Activated CD4-positive, alpha-beta T cell treated with anti-CD3 and anti-CD28 coated beads, Interleukin-2, amount 50 U/mL, for 1 hour (primary cell): ENCODE data around the gene SBSN.

ENCODE experiments used
- DNase-seq: peaks from one replicate; pipeline ENCODE4 v3.0.0-alpha.2; 2020

SBSN gene

DNA sequence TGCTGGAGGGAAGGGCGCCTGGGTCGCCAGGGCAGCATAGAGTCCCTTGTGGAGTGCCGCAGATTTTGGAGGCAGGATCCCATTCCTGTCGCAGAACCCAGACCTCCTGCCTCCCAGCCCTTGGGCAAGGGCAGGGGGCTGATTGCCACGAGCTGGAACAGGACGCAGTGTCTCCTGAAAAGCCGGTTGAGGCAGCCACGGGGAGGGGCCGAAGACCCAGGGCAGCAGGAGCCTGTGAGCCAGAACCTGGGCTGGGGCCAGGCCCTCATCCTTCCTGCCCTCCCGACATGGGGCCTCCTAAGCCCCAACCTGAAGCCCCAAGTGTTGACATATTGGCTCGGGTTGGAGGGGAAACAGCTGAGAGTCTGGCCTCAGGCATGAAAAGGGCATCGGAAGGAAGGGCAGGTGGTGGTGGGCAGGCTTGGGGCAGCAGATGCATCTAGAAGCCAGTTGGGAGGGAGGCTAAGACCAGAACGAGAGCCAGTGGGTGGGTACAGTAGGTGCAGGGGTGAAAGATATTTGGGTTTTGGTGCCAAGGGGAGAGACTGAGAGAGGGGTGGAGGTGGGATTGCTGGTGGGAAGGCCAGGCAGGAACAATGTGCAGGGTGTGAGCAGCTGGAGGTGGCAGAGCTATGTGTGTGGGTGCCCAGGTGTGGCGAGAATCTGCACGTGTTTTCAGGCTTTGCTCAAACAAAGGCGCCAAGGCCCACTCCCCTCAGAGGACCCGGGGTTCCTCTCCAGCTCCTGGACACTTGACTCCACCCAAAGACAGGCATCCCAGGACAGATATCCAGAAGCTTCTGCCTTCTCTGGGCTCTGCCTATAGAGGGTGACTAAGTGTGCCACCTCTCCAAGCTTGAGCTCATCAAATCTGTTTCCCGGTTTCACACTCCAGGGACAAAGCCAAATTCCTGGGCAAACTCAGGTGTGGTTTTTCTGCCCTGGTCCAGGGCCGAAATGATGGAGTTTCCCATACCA lies 1.4 kb upstream of the SBSN start:
- no peak for DNase-seq

DNA sequence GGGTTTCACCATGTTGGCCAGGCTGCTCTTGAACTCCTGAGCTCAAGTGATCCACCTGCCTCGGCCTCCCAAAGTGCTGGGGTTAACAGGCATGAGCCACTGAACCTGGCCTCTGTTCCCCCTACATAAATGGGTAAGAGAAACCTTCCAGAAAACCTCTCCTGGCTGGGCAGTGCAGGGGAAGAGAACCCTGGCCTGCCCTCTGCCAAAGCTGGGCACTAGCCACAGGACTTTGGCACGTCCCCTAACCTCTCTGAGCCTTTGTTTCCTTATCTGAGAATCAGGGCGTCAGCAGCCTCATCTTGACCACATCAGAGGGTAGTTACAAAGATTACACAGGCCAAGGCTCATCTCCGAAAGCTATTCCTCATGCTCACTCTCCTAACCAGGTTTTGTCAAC lies 2.2 kb downstream of the SBSN start:
- no peak for DNase-seq

DNA sequence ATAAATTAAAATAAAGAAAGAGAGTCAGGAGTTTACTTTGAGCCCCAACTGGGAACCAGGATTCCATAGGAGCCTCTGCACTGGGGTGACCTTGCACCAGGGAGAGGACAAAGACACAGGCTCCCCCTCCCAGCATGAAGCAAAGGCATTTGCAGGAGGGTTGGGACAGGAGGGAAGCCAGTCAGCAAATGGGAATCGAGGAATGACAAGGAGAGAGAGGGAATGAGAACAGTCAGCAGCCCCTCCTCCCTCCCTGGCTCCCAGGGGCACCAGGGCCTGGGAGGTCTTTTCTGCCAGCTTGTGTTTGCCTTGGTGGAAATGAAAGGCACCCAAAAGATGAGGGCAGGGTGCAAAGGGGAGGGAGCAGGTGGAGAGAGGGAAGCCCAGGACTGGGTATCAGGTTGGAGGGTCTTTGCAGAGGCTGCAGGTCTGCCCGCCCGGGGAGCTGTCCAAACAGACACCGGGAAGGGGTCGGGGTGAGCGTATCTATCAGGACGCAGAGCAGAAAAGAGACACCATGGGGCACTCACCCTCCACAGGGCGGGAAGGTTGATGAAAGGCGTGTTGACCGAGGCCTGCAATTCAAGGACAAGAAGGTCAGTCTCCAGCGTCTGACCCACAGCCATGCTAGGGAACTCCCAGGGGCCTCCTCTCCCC lies 3.8 kb downstream of the SBSN start:
- DNase-seq: no peak

DNA sequence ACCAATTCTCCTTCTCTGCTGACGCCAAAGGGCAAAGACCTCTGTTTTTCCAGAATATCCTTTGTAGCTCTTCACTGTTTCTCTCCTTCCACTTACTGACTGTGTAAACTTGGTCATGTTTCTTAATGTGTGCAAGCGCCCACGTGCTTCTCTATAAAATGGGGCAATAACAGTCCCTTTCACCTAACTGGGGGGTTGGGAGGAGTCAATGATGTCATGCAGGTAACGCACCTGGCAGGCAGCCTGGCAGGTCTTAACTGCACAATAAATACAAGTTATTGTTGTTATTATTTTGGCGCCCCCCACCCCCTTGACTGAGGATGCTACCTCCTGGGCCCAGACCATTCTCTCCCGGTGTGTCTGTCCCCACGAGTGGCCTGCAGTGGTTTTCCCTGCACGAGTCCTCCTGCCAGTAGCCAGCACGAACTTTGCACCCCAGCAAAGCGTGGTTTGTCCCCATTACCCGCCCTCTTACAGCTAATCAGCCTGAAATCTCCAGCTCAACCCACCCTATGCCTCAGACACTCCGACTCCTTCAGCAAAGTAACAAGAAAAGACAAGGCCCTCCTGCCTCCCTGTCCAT lies 5.3 kb downstream of the SBSN start:
- DNase-seq: no peak

DNA sequence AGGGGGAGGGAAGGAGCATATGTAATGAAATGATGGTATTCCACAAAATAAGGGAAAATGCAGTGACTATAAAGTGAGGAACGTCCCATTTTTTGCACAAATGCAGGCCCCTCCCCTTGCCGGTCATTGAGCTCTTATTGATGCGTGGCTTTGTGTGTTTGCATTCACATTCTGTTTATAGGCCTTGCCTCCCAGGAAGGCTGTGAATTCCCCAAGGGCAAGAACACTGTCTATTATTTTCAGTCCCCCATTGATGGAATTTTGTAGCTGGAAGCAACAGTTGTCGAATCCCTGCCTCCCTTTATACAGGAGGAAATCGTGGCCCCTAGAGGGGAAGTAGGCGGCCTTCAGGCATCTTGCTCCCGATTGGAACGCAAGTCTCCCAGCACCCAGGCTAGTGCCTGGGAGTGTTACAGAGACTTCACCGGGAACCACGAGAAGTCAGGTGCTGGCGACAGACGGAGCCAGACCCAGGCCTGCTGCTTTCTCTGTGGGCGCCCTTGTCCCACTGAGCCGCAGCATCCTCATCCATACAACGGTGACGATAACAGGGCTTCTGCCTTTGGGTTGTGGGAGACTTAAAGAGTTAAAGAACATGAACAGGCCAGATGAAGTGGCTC lies 6.9 kb downstream of the SBSN start:
- no peak for DNase-seq

DNA sequence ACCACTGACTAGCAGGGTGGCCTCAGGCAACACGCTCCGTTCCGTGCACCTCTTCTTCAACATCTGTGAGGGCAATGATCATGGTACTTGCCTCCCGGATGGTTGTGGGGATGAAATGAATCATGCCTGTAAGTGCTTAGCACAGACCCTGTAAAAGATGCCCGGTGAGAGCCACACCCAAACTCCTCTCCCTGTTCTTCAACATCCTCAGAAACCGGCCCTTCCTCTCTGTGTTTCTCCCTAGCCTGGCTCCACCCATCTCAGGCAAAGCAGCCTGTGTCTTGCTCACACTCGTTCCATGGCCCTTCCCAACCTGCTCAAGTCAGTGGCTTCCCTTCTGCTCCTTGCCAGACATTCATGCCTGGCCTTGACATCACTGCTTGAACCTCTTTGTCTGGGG lies 8.8 kb downstream of the SBSN start:
- DNase-seq: no peak

DNA sequence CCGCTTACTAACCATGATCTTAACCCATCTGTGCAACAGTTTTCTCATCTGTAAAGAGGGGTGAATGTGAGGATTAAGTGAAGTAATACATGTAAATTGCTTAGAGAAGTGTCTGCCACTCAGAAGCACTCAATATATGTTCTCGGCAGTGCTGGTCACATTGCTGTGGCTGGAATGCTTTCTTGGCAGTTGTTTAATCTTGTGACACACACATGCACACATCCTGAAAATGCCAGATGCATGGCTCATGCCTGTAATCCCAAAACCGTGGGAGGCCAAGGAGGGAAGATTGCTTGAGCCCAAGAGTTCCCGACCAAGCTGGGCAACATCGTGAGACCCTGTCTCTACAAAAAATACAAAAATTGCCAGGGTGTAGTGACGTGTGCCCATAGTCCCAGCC lies 9.8 kb downstream of the SBSN start:
- DNase-seq: no peak

DNA sequence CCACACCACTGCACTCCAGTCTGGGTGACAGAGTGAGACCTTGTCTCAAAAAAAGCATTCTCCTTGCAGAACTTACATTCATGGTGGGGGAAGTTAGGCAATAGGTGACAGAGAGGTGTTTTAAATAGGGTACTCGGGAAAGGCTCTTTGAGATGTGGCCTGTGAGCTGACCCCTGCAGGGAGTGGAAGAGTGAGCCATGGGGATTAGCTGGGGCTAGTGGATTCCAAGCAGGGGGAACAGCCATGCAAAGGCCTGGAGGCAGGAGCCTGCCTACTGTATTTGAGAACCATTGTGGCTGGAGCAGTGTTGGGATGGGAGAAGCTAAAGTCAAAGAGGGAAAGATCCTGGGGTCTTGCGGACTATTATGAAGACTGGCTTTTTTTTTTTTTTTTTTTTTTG lies 10.8 kb downstream of the SBSN start:
- no peak for DNase-seq

DNA sequence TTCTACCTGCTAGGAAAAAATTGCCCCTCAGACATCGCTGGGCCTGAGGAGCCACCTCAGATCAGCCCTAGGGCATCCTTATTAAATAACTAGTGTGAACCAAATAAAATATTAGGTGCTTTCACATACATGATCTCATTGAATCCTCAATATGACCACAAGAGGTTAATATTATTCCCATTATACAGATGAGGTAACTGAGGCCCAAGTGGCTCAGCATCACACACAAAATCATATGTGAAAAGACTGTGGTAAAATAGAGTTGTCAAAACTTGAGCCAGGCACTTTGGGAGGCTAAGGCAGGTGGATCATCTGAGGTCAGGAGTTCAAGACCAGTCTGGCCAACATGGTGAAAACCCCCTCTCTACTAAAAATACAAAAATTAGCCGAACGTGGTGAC lies 11.8 kb downstream of the SBSN start:
- DNase-seq: no peak

DNA sequence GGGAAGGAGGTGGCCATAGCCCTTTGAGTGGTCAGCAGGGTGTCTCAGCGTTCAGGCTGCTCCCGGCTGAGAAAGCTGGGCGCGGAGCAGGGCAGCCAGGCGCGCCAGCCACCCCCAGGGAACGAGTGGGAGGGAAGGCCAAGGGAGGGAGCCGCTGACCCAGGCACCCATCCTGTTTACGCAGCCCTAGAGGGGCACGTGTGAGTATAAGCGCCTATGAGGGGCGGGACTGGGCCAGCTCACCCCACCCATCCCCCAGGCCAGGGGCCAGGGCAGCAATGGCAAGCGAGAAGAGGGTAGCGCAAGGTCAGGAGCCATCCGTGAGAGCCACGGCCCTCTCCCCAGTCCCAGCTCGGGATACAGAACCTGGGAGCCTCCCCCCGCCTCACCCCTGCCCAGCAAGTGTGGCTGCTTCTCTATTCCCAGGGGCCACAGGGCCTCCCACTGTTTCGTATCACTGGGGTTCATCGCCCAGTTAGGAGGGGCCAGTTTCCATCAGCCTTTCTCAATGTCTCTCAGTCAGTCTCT lies 13.8 kb downstream of the SBSN start:
- DNase-seq: no peak

DNA sequence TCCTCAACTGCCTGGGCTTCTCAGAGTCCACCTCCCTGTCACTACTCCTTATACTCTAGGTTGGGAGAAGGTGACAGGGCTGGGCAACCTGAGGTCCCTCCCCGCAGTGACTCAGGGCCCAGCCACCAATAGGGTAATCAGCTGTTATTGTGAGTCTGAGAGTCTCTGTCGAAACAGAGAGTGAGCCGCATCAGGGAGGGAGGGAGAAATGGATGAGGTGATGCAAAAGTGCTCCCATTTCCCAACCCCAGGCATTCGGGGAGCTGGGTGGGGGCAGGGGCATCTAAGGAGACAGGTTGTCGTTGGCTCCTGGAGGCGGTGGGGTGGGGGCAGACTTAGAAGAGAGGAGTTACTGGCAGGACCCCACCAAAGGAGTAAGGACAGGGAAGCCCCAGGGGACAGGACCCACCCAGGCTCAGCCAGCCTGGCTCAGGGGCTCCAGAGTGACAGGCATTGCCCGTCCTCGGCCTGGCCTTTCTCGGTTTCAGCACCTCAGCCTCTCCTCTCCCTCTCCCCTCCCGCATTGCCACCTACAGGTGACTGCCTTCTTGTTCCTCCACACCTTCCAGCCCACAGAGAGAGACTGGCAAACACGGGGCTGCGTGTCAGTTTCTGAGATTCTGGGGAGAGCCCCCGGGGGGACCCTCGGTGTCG lies 14.4 kb downstream of the SBSN start, which contains the start of gene DMKN:
Gene DMKN (minus strand): TSS at position 22 of the 654 bp plus-strand sequence. CDS start 174 bp downstream, outside the sequence.
- no peak for DNase-seq

DNA sequence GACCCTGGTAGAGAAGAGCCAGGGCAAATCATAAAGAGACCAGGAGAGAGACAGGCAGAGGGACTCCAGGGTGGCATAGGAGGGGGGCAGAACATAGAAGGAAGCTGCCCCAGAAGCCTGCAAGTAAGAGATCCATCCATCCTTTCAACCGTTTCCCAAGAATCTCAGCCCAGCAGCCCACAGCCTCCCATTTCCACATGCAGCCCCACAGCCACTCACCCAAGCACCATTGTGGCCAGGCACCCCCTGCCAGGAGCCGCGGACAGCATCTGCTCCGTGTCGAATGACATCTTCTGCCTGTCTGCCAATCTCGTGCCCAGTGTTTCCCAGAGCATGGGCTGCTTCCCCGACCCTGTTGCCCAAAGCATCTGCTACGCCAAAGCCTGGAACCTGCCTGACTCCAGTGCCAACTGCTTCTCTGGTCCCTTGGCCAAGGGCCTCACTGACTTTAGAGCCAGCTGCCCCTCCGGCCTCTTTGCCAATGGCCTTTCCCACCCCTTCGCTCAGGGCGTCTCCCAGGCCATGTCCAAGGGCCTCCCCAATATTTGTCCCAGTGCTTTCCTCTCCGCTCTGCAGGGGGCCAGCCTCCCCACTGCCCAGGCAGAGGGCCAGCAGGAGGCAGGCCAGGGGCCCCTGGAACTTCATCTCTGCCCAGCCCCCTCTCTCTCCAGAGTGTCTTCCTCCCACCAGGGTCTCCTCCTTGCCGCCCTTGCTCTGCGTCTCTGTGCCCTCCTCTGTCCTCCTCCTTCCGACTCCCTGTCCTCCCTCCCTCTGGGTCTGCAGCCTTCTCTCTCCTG lies 15.1 kb downstream of the SBSN start:
- DNase-seq: no peak

DNA sequence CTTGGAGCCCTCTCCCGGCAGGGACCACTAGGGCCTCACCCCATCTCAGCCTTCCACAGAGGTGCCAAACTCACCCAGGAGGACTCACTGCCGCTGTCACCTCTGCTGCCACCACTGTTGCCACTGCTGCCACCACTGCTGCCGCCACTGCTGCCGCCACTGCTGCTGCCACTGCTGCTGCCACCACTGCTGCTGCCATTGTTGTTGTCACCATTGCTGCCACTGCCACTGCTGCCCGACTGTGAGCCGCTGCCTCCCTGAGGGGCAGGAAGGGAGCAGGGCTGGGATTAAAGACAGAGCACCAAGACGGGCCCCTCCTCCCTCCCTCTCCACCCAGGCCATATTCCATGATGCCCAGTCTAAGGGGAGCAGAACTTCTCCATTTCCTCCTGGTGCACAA lies 16.8 kb downstream of the SBSN start:
- no peak for DNase-seq

DNA sequence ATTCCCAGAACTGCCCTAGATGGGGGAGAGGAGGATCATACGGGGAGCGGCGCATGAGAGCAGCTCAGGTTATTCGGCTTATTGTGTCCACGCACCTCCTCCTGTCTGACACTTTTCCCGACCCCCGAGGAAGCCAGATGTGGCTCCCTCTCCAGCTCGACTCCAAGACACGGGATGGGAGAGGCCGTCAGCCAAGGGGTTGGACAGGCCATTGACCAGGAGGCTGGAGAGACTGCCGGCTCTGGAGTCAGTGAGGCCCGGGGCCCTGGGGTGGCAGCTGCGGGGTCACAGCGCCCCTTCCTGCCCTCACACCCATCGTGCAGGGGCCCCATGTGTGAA lies 17.5 kb downstream of the SBSN start:
- no peak for DNase-seq

DNA sequence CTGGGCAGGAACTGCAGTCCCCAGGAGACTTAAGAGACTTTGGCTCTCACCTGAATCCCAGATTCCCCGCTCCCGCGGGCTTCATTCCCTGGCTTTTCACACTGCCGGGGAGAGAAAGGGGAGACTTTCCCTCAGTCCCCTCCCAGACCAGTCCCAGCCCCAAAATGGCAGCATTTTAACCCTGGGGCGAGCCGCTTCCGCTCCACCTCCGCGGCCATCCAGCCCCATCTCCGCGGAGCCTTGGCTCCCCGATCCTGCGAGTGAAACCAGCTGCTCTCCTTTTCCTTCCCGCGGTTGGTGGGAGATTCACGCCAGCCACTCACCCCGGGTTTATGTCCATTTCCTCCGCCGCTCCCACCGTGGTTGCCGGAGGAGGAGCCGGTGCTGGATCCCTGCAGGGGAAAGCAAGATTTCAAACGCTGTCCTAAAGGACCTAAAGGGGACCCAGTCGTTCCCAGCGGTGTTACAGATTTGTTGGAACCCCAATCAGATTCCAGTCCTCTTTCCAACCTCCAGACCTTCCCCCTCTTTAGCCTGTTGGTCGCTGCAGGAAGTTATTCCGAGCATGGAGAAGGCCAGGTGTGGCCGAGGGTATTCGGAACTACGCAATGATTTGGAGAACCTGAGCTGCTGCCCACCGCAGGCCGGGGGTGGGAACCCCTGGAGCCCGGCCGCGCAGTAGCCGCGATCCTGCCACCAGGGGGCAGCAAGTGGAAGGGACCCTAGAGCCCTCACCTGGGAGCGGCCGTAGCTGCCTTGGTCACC lies 18.1 kb downstream of the SBSN start:
- peak; percentile 70 for DNase-seq

DNA sequence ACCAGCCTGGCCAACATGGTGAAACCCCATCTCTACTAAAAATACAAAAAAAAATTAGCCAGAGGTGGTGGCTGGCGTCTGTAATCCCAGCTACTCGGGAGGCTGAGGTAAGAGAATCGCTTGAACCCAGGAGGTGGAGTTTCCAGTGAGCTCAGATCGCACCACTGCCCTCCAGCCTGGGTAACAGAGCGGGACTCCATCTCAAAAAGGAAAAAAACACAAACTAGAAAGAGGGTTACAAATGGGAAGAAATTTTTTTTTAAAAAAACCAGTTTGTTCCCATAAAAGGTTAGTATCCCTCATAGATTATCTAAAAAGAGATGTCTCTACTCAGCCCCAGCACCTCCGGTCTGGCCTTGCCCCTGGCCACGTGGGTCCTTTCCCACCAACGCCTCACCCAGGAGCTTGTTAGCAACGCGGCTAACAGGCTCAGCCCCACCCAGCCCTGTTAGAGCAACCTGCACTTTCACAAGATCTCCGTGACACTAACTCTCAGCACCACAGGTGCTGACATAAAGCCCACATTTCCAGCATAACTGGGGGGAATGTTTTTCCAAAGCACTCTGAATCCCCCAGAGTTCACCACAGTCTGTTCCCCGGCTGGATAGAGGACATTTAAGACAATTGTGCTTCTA lies 19.0 kb downstream of the SBSN start:
- DNase-seq: peak; percentile 17

DNA sequence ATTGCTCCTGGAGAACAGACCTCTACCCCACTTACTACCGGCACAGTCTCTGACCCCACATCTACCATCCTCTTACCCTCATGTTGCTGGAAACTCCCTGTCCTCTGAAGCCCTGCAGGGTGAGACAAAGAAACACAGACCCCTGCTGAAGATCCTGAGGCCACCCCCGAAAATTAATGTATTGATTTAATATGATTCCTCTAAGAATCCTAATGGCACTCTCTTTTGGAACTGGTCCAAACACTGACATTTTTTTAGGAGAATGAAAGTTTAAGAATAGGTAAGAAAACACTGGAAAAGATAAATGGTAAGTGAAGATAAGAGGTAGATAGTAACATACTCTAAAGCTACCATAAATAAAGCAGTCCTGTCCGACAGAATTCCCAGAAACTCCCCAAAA lies 20.0 kb downstream of the SBSN start:
- no peak for DNase-seq

DNA sequence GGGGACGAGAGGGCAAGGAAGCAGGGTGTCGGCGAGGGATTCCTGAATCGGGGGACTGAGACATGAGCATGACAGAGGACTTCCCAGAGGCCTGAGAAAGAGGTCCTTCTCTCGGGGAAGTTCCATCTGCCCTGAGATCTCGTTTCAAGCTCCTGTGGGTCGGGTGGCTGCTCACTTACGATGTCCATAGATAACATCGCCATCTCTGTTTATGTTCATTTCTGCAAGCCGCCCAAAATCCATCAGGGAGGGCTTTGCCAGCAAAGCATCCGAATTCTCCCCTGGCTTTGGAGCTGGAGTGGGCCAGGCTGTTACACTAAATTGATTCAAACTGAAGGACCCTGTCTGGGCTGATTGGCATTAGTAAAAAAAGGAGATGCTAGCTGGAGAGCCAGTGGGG lies 20.6 kb downstream of the SBSN start:
- DNase-seq: no peak

DNA sequence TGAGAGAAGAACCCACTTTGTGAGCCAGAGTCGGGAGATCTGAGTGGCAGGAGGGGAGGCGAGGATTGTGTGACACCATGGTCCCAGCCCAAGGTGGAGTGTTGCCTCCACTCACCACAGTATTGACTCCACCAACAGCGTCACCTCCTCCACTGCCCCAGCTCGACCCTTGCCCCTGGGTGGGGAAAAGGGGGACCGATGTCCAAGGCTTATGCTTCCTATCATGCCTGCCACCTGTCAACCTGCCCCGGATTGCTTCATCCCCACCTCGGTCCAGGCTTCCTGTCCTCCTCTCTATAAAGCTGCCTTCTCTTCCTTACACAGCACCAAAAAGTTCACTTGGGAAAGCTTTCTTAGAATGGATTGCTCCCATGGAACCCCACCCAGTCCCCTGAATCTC lies 22.1 kb downstream of the SBSN start:
- no peak for DNase-seq

DNA sequence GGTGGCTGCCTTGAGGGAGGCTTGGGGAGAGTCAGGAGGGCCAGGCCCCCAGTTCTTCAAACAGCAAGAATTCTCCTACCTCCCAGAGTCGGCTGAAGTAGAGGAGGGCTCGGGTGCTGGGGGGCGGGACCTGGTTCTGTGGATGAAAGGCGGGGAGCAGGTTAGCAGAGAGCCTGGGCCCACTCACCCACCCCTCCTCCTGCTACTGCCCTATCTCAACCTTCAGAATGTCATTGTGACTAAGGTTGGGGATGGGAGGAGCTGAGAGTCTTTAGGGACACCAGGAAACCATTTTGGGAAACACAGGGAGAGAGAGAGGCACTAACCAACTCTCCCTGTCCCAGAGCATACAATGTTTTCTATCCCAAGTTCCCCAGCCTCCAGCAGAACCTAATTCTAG lies 25.4 kb downstream of the SBSN start:
- no peak for DNase-seq

DNA sequence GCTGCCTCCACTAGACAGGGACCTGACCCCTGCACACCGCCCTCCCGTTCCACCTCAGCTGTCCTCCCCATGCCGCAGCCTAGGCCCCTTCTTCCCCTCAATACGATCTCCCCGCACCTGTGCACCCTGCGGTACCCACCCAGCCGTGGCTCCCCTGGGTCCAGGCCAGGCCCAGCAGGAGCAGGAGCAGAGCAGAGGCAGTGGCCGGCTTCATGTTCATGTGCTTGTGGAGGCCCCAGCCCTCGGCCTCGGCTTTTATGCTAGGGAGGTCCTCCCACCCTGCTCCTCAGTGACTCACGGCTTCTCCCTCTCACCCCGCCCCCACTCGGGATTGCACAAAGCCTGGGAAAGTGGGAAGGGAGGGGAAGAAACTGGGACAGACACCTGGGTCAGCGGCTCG lies 26.4 kb downstream of the SBSN start:
- no peak for DNase-seq
